Sigmoid colon (tissue), 7 donors: Measurements from ENCODE around the gene OR7G1. TPM values are rescaled to one million over a fixed set of nuclear protein-coding genes. Genes with fewer than 3 reads are reported as not detected.
"Not testable (repeated sequence)": the region's sequence is repeated elsewhere in the genome, so short reads cannot be mapped to it uniquely, and the experiment has no call there.

Experiments used
- DNase-seq: peaks from one replicate; pipeline ENCODE4 v3.0.0-alpha.2; 2019
- H3K27ac ChIP-seq, 4 donors: fragments of 200-600 bp; sonication (generic); one replicate each; pipeline ENCODE4 v1.5.1; 2016 to 2019; ENCODE audit warnings: mild to moderate bottlenecking in 1 of 4
- H3K27me3 ChIP-seq, 3 donors: fragments of 200-600 bp; sonication (generic); one replicate each; pipeline ENCODE4 v1.5.1; 2019; ENCODE audit warnings: mild to moderate bottlenecking in 1 of 3
- H3K36me3 ChIP-seq, 4 donors: fragments of 200-600 bp; sonication (generic); one replicate each; pipeline ENCODE4 v1.5.1; 2016 to 2019
- H3K4me1 ChIP-seq, 4 donors: fragments of 200-600 bp; sonication (generic); one replicate each; pipeline ENCODE4 v1.5.1; 2017 to 2019
- H3K4me3 ChIP-seq, 4 donors: fragments of 200-600 bp; sonication (generic); one replicate each; pipeline ENCODE4 v1.5.1; 2017 to 2019; ENCODE audit warnings: mild to moderate bottlenecking in 2 of 4, moderate library complexity in 1 of 4
- H3K9me3 ChIP-seq, 4 donors: fragments of 200-600 bp in 3 of 4; sonication (generic) in 3 of 4; one replicate each; pipeline versions ENCODE4 v1.5.1 to v1.6.1; 2013 to 2019
- CTCF ChIP-seq, 4 experiments: fragments of 450-650 bp in 3 of 4; fragments of 200-600 bp in 1 of 4; IDR thresholded peaks; one replicate each; pipeline ENCODE4 v1.5.1; 2016 to 2019; ENCODE audit warnings: antibody characterized with exemption in 4 of 4, mild to moderate bottlenecking in 3 of 4, moderate library complexity in 2 of 4
- EP300 ChIP-seq, 4 donors: sonication (generic); formaldehyde crosslinking; IDR thresholded peaks; one replicate each; pipeline ENCODE4 v1.6.1; 2017; ENCODE audit warnings: antibody characterized with exemption in 4 of 4
- POLR2A ChIP-seq, 2 donors: fragments of 450-650 bp; IDR thresholded peaks; one replicate each; pipeline ENCODE4 v1.6.1; 2016; ENCODE audit warnings: antibody characterized with exemption in 2 of 2, mild to moderate bottlenecking in 2 of 2, moderate library complexity in 2 of 2
- POLR2AphosphoS5 ChIP-seq, 4 donors: sonication (generic); formaldehyde crosslinking; IDR thresholded peaks; one replicate each; pipeline ENCODE4 v1.6.1; 2017; ENCODE audit warnings: antibody characterized with exemption in 4 of 4
- whole genome bisulfite sequencing, 2 donors: extraction: QIAGEN DNeasy Blood & Tissue Kit; methylation state at CpG; one replicate each; pipeline ENCODE4 v1.1.7; 2013; 5-methylcytosine and 5-hydroxymethylcytosine counted together
- intact Hi-C: fragments of 100-400 bp; cut with DNase I; formaldehyde crosslinking; loops from one replicate; pipeline ENCODE4 v1.15.1; 2023
- polyA plus RNA-seq, 3 donors: library from polyadenylated mRNA; stranded (reverse); fragments of 200-250 nt; gene quantifications; one replicate each; pipeline ENCODE4 v1.2.3, GENCODE V29; 2013
- total RNA-seq, 4 donors: library from RNA; depleted of rRNA; stranded (reverse); fragments of >200 nt; gene quantifications; one replicate each; pipeline ENCODE4 v1.1.0, GENCODE V29; 2016
- donor health status: healthy with polysubstance abuse.
- donor health status: Bipolar disorder and iron deficiency.
- donor health status: healthy.

The OR7G1 gene
- total and polyA plus RNA-seq, 7 donors, result not detected

DNA sequence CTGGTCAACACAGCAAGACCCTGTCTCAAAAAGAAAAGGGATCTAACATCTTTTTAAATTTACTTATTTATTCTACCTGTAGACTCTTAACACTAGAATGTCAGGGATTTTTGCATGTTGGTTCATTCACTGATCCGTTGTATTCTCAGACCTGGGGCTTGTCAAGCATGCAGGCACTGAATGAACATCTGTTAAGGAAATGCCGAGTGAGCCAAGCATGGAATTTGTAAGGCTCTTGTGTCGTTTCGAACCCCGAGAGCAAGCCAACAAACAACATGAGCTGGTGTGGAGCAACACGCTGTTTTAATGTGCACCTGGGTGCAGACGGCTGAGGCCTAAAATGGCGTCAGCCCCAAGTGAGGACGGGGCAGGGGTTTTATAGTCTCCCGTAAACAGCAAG, 38.7 kb downstream of the OR7G1 start:
- Histone ChIP-seq H3K4me1 (peaks cover 0 to 27% (median 23%) of the 10 kb centered on the region in 4 donors), H3K4me3 (no peak overlapping the region), H3K36me3 (no peaks in the 10 kb centered on the region), H3K9me3 (no peaks in the 10 kb centered on the region), H3K27ac (peak overlapping the region in 3 of 4 donors; percentile 1 to 89 (median 73)), H3K27me3 (no peaks in the 10 kb centered on the region)
- intact Hi-C loops, result loop anchor here (5.0 kb wide), 1 partner anchor 245 kb away; the partner anchor contains the start of genes MBD3L1 and ZNF558
- TF ChIP-seq POLR2AphosphoS5 (IDR thresholded peaks at IDR 0.05) (no peak), CTCF (IDR thresholded peaks at IDR 0.05) (no peak), EP300 (IDR thresholded peaks at IDR 0.05) (no peak), POLR2A (IDR thresholded peaks at IDR 0.05) (no peak)
- no peak for DNase-seq
- 85 to 86% methylated on average over 10 of the region's 10 CpGs for WGBS, 2 donors

GRCh38 chr19:9075064-9075949, 40.3 kb downstream of the OR7G1 start:
- H3K4me1 ChIP-seq, result peaks cover 0 to 27% (median 23%) of the 10 kb centered on the region in 4 donors
- H3K9me3 ChIP-seq, result no peaks in the 10 kb centered on the region
- H3K4me3 ChIP-seq, result no peak overlapping the region
- TF ChIP-seq EP300 (IDR thresholded peaks at IDR 0.05) (peak in 1 of 4 donors; percentile 33), POLR2AphosphoS5 (IDR thresholded peaks at IDR 0.05) (peak; percentile 27 to 74 (median 66)), POLR2A (IDR thresholded peaks at IDR 0.05) (no peak)
- peak; percentile 90 for DNase-seq
- H3K27me3 ChIP-seq, result no peaks in the 10 kb centered on the region
- intact Hi-C loops, result loop anchor here (5.0 kb wide), 1 partner anchor 243 kb away; the partner anchor contains the start of genes MBD3L1 and ZNF558
- 23 to 47% methylated on average over 16 of the region's 16 CpGs for WGBS, 2 donors
- peak overlapping the region; percentile 73 to 89 (median 77) for H3K27ac ChIP-seq
- H3K36me3 ChIP-seq, result no peaks in the 10 kb centered on the region

GRCh38 chr19:9073806-9074205, 41.8 kb downstream of the OR7G1 start:
- Histone ChIP-seq H3K4me3 (no peak overlapping the region), H3K27ac (no peak overlapping the region), H3K9me3 (no peaks in the 10 kb centered on the region), H3K27me3 (no peaks in the 10 kb centered on the region), H3K4me1 (peaks cover 0 to 23% (median 19%) of the 10 kb centered on the region in 4 donors), H3K36me3 (no peaks in the 10 kb centered on the region)
- TF ChIP-seq CTCF (IDR thresholded peaks at IDR 0.05) (no peak), EP300 (IDR thresholded peaks at IDR 0.05) (no peak), POLR2AphosphoS5 (IDR thresholded peaks at IDR 0.05) (no peak), POLR2A (IDR thresholded peaks at IDR 0.05) (no peak)
- DNase-seq, result no peak
- intact Hi-C loops, result no loop called here
- WGBS, 2 donors, result 69 to 80% methylated on average over 6 of the region's 6 CpGs

GRCh38 chr19:9071720-9072119, 43.8 kb downstream of the OR7G1 start:
- 93 to 94% methylated on average over 6 of the region's 6 CpGs for WGBS, 2 donors
- peaks cover 0 to 19% (median 16%) of the 10 kb centered on the region in 4 donors for H3K4me1 ChIP-seq
- H3K9me3 ChIP-seq, intact Hi-C loops, H3K27ac ChIP-seq, H3K27me3 ChIP-seq, H3K36me3 ChIP-seq, DNase-seq, H3K4me3 ChIP-seq: not testable (repeated sequence)

GRCh38 chr19:9070066-9070465, 45.5 kb downstream of the OR7G1 start:
- H3K4me3 ChIP-seq, result no peak overlapping the region
- no peaks in the 10 kb centered on the region for H3K27me3 ChIP-seq
- intact Hi-C loops, result no loop called here
- DNase-seq, result no peak
- peaks cover 0 to 6% (median 4%) of the 10 kb centered on the region in 4 donors for H3K4me1 ChIP-seq
- H3K9me3 ChIP-seq, result no peaks in the 10 kb centered on the region
- 53 to 61% methylated on average over 5 of the region's 5 CpGs for WGBS, 2 donors
- H3K36me3 ChIP-seq, result no peaks in the 10 kb centered on the region
- TF ChIP-seq POLR2AphosphoS5 (IDR thresholded peaks at IDR 0.05), result no peak
- no peak for TF ChIP-seq CTCF (IDR thresholded peaks at IDR 0.05)
- TF ChIP-seq EP300 (IDR thresholded peaks at IDR 0.05), result no peak
- no peak for TF ChIP-seq POLR2A (IDR thresholded peaks at IDR 0.05)
- no peak overlapping the region for H3K27ac ChIP-seq
